AG08396 (cell line): ENCODE results near the gene SLC49A3.

ENCODE experiments used
- DNase-seq: peaks from one replicate; pipeline ENCODE4 v3.0.0; 2012; ENCODE audit warnings: low spot score, mixed read lengths

SLC49A3 gene

GRCh38 chr4:632926-633325, 56.0 kb downstream of the SLC49A3 start:
- DNase-seq = no peak

- DNase-seq = no peak
Measured at GRCh38 chr4:632196-632790, 56.7 kb downstream of the SLC49A3 start.
